Ovary (tissue), 3 donors: Measurements from ENCODE around the gene P2RY11.

Source experiments
- CTCF ChIP-seq, 3 donors: fragments of 450-650 bp in 2 of 3; fragments of 200-600 bp in 1 of 3; IDR thresholded peaks; one replicate each; pipeline versions ENCODE4 v1.5.1 to v1.8.0; 2016 to 2022; ENCODE audit warnings: antibody characterized with exemption in 3 of 3, mild to moderate bottlenecking in 1 of 3
- EP300 ChIP-seq: sonication (generic); formaldehyde crosslinking; IDR thresholded peaks from one replicate; pipeline ENCODE4 v1.6.1; 2017; ENCODE audit warnings: antibody characterized with exemption
- POLR2A ChIP-seq: fragments of 450-650 bp; IDR thresholded peaks from one replicate; pipeline ENCODE4 v1.6.1; 2017; ENCODE audit warnings: antibody characterized with exemption, mild to moderate bottlenecking, moderate library complexity
- donor health status: DM: no; HTN: no; CAD: no.

GRCh38 chr19:10146142-10146541 is 34.6 kb downstream of the P2RY11 start:
- no peak for TF ChIP-seq CTCF (IDR thresholded peaks at IDR 0.05)
- TF ChIP-seq POLR2A: no peak
- TF ChIP-seq EP300: no peak
